ENCODE data around the gene CERS2. TPM values are rescaled to one million over a fixed set of nuclear protein-coding genes. Genes with fewer than 3 reads are reported as not detected.

CERS2 gene
- total and polyA plus RNA-seq, 10 of the 15 experiments (the other 5 are each of a cell fraction or from before 2014, with no cell fraction given): 9.2 to 87.9 (median 50.8) TPM

- peak; percentile 65 for TF ChIP-seq RELB (IDR thresholded peaks at IDR 0.05; ENCODE audit: low read depth)
- TF ChIP-seq SMAD1 (IDR thresholded peaks at IDR 0.05; ENCODE audit: low read depth, partially characterized antibody): no peak
- no peak for TF ChIP-seq MLLT1 (IDR thresholded peaks at IDR 0.05)
- no peak for TF ChIP-seq KLF5 (IDR thresholded peaks at IDR 0.05; ENCODE audit: partially characterized antibody)
- no peak for TF ChIP-seq STAT3 (IDR thresholded peaks at IDR 0.05; ENCODE audit: low read depth, low read length)
- peak; percentile 86; the same call in 1 of the 2 replicates for TF ChIP-seq SMC3 (IDR thresholded peaks at IDR 0.05; ENCODE audit: borderline replicate concordance, low read length)
- no peak for TF ChIP-seq NR2C1 (IDR thresholded peaks at IDR 0.05)
- no peak for TF ChIP-seq FOS (IDR thresholded peaks at IDR 0.05; ENCODE audit: borderline replicate concordance, extremely low read depth, insufficient read length)
- no peak for TF ChIP-seq RBBP5 (conservative IDR thresholded peaks at IDR 0.05)
- no peak for TF ChIP-seq CEBPZ (IDR thresholded peaks at IDR 0.05; ENCODE audit: low read depth, low read length)
- peak; percentile 75 for TF ChIP-seq RELA (IDR thresholded peaks at IDR 0.05; ENCODE audit: borderline replicate concordance, partially characterized antibody)
- 0 out of 2 replicates have a peak, but pooled peaks have one; percentile 19 for TF ChIP-seq EED (IDR thresholded peaks at IDR 0.05; ENCODE audit: low read depth)
- TF ChIP-seq FOXM1 (IDR thresholded peaks at IDR 0.05; ENCODE audit: low read depth, low read length): 0 out of 2 replicates have a peak, but pooled peaks have one; percentile 69
- no peak for TF ChIP-seq JUND (IDR thresholded peaks at IDR 0.05; ENCODE audit: low read depth, low read length)
- no peak for TF ChIP-seq PAX5 (IDR thresholded peaks at IDR 0.05; ENCODE audit: borderline replicate concordance, low read depth, low read length)
- TF ChIP-seq ZNF622 (IDR thresholded peaks at IDR 0.05): no peak
- no peak for TF ChIP-seq IRF3 (IDR thresholded peaks at IDR 0.05)
- TF ChIP-seq RFX5 (IDR thresholded peaks at IDR 0.05; ENCODE audit: low read depth, low read length): no peak
- TF ChIP-seq IKZF2 (IDR thresholded peaks at IDR 0.05): peak in 1 of 2 experiments; percentile 43; a peak in 1 of 4 replicates
- TF ChIP-seq ZBTB4 (CRISPR knock-in tag; IDR thresholded peaks at IDR 0.05): no peak
- TF ChIP-seq ZSCAN29 (IDR thresholded peaks at IDR 0.05): no peak
These were observed 52.1 kb downstream of the CERS2 start (continued) for GRCh38 chr1:150922519-150922975.

Data from GM12878 (cell line).